GM12892 (cell line): ENCODE data around the gene KLK8.

ENCODE experiments used
- POLR2A ChIP-seq: IDR thresholded peaks from 2 replicates; pipeline ENCODE4 v1.6.1; 2011; ENCODE audit warnings: low read depth, low read length, control low read depth
- POLR2AphosphoS5 ChIP-seq: IDR thresholded peaks from 2 replicates; pipeline ENCODE4 v1.6.1; 2011; ENCODE audit warnings: low read depth, low read length, control low read depth

DNA sequence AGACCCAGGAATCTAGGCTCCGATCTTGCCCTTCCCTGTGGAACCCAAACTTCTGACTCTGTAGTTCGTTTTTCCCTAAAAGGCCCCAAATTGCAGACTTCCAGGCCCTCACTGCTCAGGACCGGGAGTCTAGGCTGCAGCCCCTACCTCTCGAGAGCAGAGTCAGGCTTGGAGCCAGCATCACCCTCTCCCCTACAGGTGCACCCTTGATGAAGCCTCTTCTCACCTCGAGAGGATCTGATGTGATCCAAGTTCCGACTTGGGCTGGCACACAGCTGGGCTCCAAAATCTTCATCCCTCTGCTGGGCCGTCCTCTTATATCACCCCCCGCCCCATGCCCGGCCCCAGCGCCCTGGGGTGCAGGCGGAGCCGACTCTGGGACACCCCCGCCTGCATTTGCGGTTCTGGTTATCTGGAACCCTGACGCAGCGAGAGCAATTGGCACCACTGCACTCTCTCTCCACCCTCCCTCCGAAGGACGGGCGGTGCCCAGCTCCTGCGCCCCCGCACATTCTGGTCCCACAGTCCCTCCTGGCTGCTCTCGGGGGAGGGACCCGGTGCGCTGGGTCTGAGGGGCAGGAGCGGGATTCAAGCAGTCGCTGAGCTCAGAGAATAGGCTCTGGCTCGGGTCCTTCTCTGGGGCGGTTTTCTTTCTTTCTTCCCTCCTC lies 17.6 kb downstream of the KLK8 start, which contains the start of gene KLK7:
- TF ChIP-seq POLR2A (no peak), POLR2AphosphoS5 (no peak)
